Measurements from ENCODE around the gene TBC1D8.

GRCh38 chr2:101151859-101152271, 683 bp upstream of the TBC1D8 start:
- TF ChIP-seq, protein P1, sequence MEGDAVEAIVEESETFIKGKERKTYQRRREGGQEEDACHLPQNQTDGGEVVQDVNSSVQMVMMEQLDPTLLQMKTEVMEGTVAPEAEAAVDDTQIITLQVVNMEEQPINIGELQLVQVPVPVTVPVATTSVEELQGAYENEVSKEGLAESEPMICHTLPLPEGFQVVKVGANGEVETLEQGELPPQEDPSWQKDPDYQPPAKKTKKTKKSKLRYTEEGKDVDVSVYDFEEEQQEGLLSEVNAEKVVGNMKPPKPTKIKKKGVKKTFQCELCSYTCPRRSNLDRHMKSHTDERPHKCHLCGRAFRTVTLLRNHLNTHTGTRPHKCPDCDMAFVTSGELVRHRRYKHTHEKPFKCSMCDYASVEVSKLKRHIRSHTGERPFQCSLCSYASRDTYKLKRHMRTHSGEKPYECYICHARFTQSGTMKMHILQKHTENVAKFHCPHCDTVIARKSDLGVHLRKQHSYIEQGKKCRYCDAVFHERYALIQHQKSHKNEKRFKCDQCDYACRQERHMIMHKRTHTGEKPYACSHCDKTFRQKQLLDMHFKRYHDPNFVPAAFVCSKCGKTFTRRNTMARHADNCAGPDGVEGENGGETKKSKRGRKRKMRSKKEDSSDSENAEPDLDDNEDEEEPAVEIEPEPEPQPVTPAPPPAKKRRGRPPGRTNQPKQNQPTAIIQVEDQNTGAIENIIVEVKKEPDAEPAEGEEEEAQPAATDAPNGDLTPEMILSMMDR (IDR thresholded peaks at IDR 0.05; ENCODE audit: low read depth, low read length), result no peak
- TF ChIP-seq POLR2A (IDR thresholded peaks at IDR 0.05; ENCODE audit: extremely low read depth, insufficient read length) (no peak), MYC (IDR thresholded peaks at IDR 0.05; ENCODE audit: low read depth, low read length) (no peak)

All from NB4 (cell line).